ENCODE measurements around the gene KCNJ11. TPM values are rescaled to one million over a fixed set of nuclear protein-coding genes. Genes with fewer than 3 reads are reported as not detected.

KCNJ11 gene
- total and polyA plus RNA-seq, 10 of the 15 experiments (the other 5 are each of a cell fraction or from before 2014, with no cell fraction given): 0.06 to 0.56 (median 0.21) TPM; not detected in 6

GRCh38 chr11:17431139-17431538 is 42.7 kb upstream of the KCNJ11 start:
- ATAC-seq (no peak), DNase-seq (ENCODE audit: low read depth, low spot score) (no peak), FAIRE-seq (no peak)
- ChIA-PET SMC1A (ENCODE audit: uncharacterized antibody, unreplicated experiment) (interaction anchor here (1.1 kb wide), 1 partner anchor 52 kb away, joined by 3 read pairs; no protein-coding TSS in a partner anchor), RAD21 (ENCODE audit: unreplicated experiment) (no interaction called here), POLR2A (no interaction called here), CTCF (no interaction called here)
- no peak overlapping the region for H2AFZ ChIP-seq (ENCODE audit: control insufficient read depth, low read depth, low read length)
- WGBS (ENCODE audit: insufficient coverage, insufficient replicate concordance, low lambda C conversion rate, missing lambda C conversion rate): 3% methylated on average over 8 of the region's 8 CpGs
- BruUV-seq (replicated peaks): no TSS peak
- H3K27me3 ChIP-seq (replicated peaks in 1 of 2; ENCODE audit: control insufficient read depth in 2 of 2, insufficient read depth in 2 of 2, low read length in 1 of 2): peaks cover 6 to 7% of the 10 kb centered on the region in 2 experiments; a peak in 3 of 4 replicates
- intact Hi-C loops (cut with micrococcal nuclease; ENCODE audit: unreplicated experiment): no loop called here
- TF ChIP-seq IRF3 (IDR thresholded peaks at IDR 0.05) (no peak), TARDBP (IDR thresholded peaks at IDR 0.05; ENCODE audit: borderline replicate concordance) (no peak), CBX3 (IDR thresholded peaks at IDR 0.05; ENCODE audit: borderline replicate concordance, low read depth) (no peak)
- H3K79me2 ChIP-seq (ENCODE audit: control insufficient read depth, insufficient read depth, low read length): no peaks in the 10 kb centered on the region
- H3K9ac ChIP-seq (ENCODE audit: control insufficient read depth, insufficient read depth, low read length): no peak overlapping the region
- no peaks in the 10 kb centered on the region for H4K20me1 ChIP-seq (ENCODE audit: control insufficient read depth, insufficient read depth)
- H3K4me2 ChIP-seq (ENCODE audit: control insufficient read depth, insufficient read depth): no peak overlapping the region
- H3K4me1 ChIP-seq (ENCODE audit: control insufficient read depth, insufficient read depth, low read length): no peaks in the 10 kb centered on the region
- in situ Hi-C loops (cut with MboI): no loop called here
- H3K4me3 ChIP-seq: no peak overlapping the region
- no peak overlapping the region for H3K27ac ChIP-seq (ENCODE audit: control insufficient read depth, insufficient read depth)
- H3K9me3 ChIP-seq (replicated peaks; ENCODE audit: control insufficient read depth, insufficient read depth, low read length): no peaks in the 10 kb centered on the region
- no peaks in the 10 kb centered on the region for H3K36me3 ChIP-seq (ENCODE audit: control insufficient read depth in 2 of 2, insufficient read depth in 2 of 2, low read length in 1 of 2)

GRCh38 chr11:17430616-17431015 is 42.2 kb upstream of the KCNJ11 start:
- H3K27ac ChIP-seq (ENCODE audit: control insufficient read depth, insufficient read depth): no peak overlapping the region
- H3K4me3 ChIP-seq: no peak overlapping the region
- BruUV-seq (replicated peaks): no TSS peak
- no peak overlapping the region for H2AFZ ChIP-seq (ENCODE audit: control insufficient read depth, low read depth, low read length)
- no peaks in the 10 kb centered on the region for H3K79me2 ChIP-seq (ENCODE audit: control insufficient read depth, insufficient read depth, low read length)
- H3K36me3 ChIP-seq (ENCODE audit: control insufficient read depth in 2 of 2, insufficient read depth in 2 of 2, low read length in 1 of 2): no peaks in the 10 kb centered on the region
- DNase-seq (ENCODE audit: low read depth, low spot score): no peak
- H3K4me2 ChIP-seq (ENCODE audit: control insufficient read depth, insufficient read depth): no peak overlapping the region
- CTCF ChIA-PET: no interaction called here
- H4K20me1 ChIP-seq (ENCODE audit: control insufficient read depth, insufficient read depth): no peaks in the 10 kb centered on the region
- no peak overlapping the region for H3K9ac ChIP-seq (ENCODE audit: control insufficient read depth, insufficient read depth, low read length)
- RAD21 ChIA-PET (ENCODE audit: unreplicated experiment): no interaction called here
- intact Hi-C loops (cut with micrococcal nuclease; ENCODE audit: unreplicated experiment): no loop called here
- SMC1A ChIA-PET (ENCODE audit: uncharacterized antibody, unreplicated experiment): interaction anchor here (1.1 kb wide), 1 partner anchor 52 kb away, joined by 3 read pairs; no protein-coding TSS in a partner anchor
- WGBS (ENCODE audit: insufficient coverage, insufficient replicate concordance, low lambda C conversion rate, missing lambda C conversion rate): 27% methylated on average over 13 of the region's 13 CpGs
- in situ Hi-C loops (cut with MboI): no loop called here
- H3K9me3 ChIP-seq (replicated peaks; ENCODE audit: control insufficient read depth, insufficient read depth, low read length): no peaks in the 10 kb centered on the region
- no peaks in the 10 kb centered on the region for H3K4me1 ChIP-seq (ENCODE audit: control insufficient read depth, insufficient read depth, low read length)
- no peak for FAIRE-seq
- POLR2A ChIA-PET: no interaction called here
- no peak for ATAC-seq
- H3K27me3 ChIP-seq (replicated peaks in 1 of 2; ENCODE audit: control insufficient read depth in 2 of 2, insufficient read depth in 2 of 2, low read length in 1 of 2): peaks cover 6 to 7% of the 10 kb centered on the region in 2 experiments; a peak in 3 of 4 replicates
- TF ChIP-seq NKRF (conservative IDR thresholded peaks at IDR 0.05) (no peak), KLF5 (IDR thresholded peaks at IDR 0.05; ENCODE audit: partially characterized antibody) (no peak), USF2 (IDR thresholded peaks at IDR 0.05; ENCODE audit: borderline replicate concordance, low read depth, low read length) (no peak), RAD21 (IDR thresholded peaks at IDR 0.05; ENCODE audit: insufficient read depth, low read depth, low read length) (no peak), KDM1A (IDR thresholded peaks at IDR 0.05; ENCODE audit: borderline replicate concordance) (no peak), NR2C1 (IDR thresholded peaks at IDR 0.05) (no peak), LARP7 (IDR thresholded peaks at IDR 0.05) (no peak), ZBTB11 (CRISPR knock-in tag; IDR thresholded peaks at IDR 0.05) (no peak)
